MG63 (cell line): ENCODE results near the gene NCOR1. TPM values are rescaled to one million over a fixed set of nuclear protein-coding genes. Genes with fewer than 3 reads are reported as not detected.
A peak's percentile ranks its signal among the peaks of the same experiment; 100 is the strongest.
"Not testable (repeated sequence)": the region's sequence is repeated elsewhere in the genome, so short reads cannot be mapped to it uniquely, and the experiment has no call there.

Experiments
- DNase-seq: peaks from one replicate; pipeline ENCODE4 v3.0.0-alpha.2; 2020
- H3K27me3 ChIP-seq: fragments of 250-450 bp; sonication (Bioruptor Pico); 2 replicates; pipeline ENCODE4 v1.5.1; 2020; ENCODE audit warnings: mild to moderate bottlenecking, moderate library complexity
- H3K36me3 ChIP-seq: fragments of 250-450 bp; sonication (Bioruptor Pico); 2 replicates; pipeline ENCODE4 v1.5.1; 2020; ENCODE audit warnings: mild to moderate bottlenecking, moderate library complexity
- H3K4me3 ChIP-seq: fragments of 250-450 bp; sonication (Bioruptor Pico); 2 replicates; pipeline ENCODE4 v1.5.1; 2020; ENCODE audit warnings: mild to moderate bottlenecking, moderate library complexity
- H3K9me3 ChIP-seq: fragments of 250-450 bp; sonication (Bioruptor Pico); 2 replicates; pipeline ENCODE4 v1.5.1; 2020; ENCODE audit warnings: mild to moderate bottlenecking, moderate library complexity
- total RNA-seq: library from RNA; depleted of rRNA; stranded (reverse); fragments of >200 nt; shearing (Covaris generic); gene quantifications from 2 replicates; pipeline ENCODE4 v1.2.3, GENCODE V29; 2014; ENCODE audit warnings: low replicate concordance

NCOR1 gene
- total RNA-seq, 1 experiment from 2014 or later, result 19.8 TPM

GRCh38 chr17:16222406-16222805, 7.1 kb upstream of the NCOR1 start:
- no peak overlapping the region for H3K4me3 ChIP-seq
- DNase-seq, result no peak

GRCh38 chr17:16217002-16217635, 1.8 kb upstream of the NCOR1 start, which contains the start of gene PIGL:
PIGL (plus strand) TSS chr17:16217210; CDS start chr17:16217227, 17 bp downstream.
- Histone ChIP-seq H3K9me3 (no peaks in the 10 kb centered on the region), H3K27me3 (no peaks in the 10 kb centered on the region)
- DNase-seq, result peak; percentile 83

More at GRCh38 chr17:16222406-16222805, 7.1 kb upstream of the NCOR1 start:
- no peaks in the 10 kb centered on the region for H3K9me3 ChIP-seq
- no peaks in the 10 kb centered on the region for H3K27me3 ChIP-seq
- H3K36me3 ChIP-seq, result peaks cover 2% of the 10 kb centered on the region; the same call in 1 of the 2 replicates

GRCh38 chr17:16216341-16217001, 1.1 kb upstream of the NCOR1 start:
- H3K9me3 ChIP-seq, DNase-seq, H3K36me3 ChIP-seq, H3K27me3 ChIP-seq: not testable (repeated sequence)
- peak overlapping the region; percentile 84 for H3K4me3 ChIP-seq

More at GRCh38 chr17:16217002-16217635, 1.8 kb upstream of the NCOR1 start, which contains the start of gene PIGL:
- H3K4me3 ChIP-seq, result peak within 1 kb of the TSS; percentile 84
- peaks cover 2% of the 10 kb centered on the region; the same call in 1 of the 2 replicates for H3K36me3 ChIP-seq

- peak overlapping the region; percentile 81 for H3K4me3 ChIP-seq
- H3K27me3 ChIP-seq, result no peaks in the 10 kb centered on the region
- DNase-seq, result peak; percentile 34
- no peaks in the 10 kb centered on the region for H3K9me3 ChIP-seq
- peaks cover 2% of the 10 kb centered on the region; the same call in 1 of the 2 replicates for H3K36me3 ChIP-seq
These were observed 607 bp upstream of the NCOR1 start for GRCh38 chr17:16215965-16216316.

GRCh38 chr17:16215002-16215272, 397 bp downstream of the NCOR1 start:
- Histone ChIP-seq H3K4me3 (peak overlapping the region; percentile 81), H3K36me3 (peaks cover 2% of the 10 kb centered on the region; the same call in 1 of the 2 replicates), H3K27me3 (no peaks in the 10 kb centered on the region), H3K9me3 (no peaks in the 10 kb centered on the region)
- DNase-seq, result peak; percentile 41

- Histone ChIP-seq H3K27me3 (no peaks in the 10 kb centered on the region), H3K36me3 (peaks cover 2% of the 10 kb centered on the region; the same call in 1 of the 2 replicates), H3K9me3 (no peaks in the 10 kb centered on the region), H3K4me3 (peak overlapping the region; percentile 81)
- no peak for DNase-seq
These were observed 938 bp downstream of the NCOR1 start for GRCh38 chr17:16214190-16215001.

GRCh38 chr17:16212793-16213192, 2.5 kb downstream of the NCOR1 start:
- no peaks in the 10 kb centered on the region for H3K9me3 ChIP-seq
- no peak overlapping the region for H3K4me3 ChIP-seq
- no peak for DNase-seq
- H3K36me3 ChIP-seq, result no peaks in the 10 kb centered on the region; the same call in 1 of the 2 replicates
- H3K27me3 ChIP-seq, result no peaks in the 10 kb centered on the region

GRCh38 chr17:16211590-16211989, 3.7 kb downstream of the NCOR1 start:
- DNase-seq, result no peak
- no peaks in the 10 kb centered on the region for H3K36me3 ChIP-seq
- H3K4me3 ChIP-seq, result no peak overlapping the region
- H3K9me3 ChIP-seq, result no peaks in the 10 kb centered on the region
- no peaks in the 10 kb centered on the region for H3K27me3 ChIP-seq

- H3K36me3 ChIP-seq, DNase-seq, H3K9me3 ChIP-seq, H3K4me3 ChIP-seq, H3K27me3 ChIP-seq: not testable (repeated sequence)
These were observed 10.6 kb downstream of the NCOR1 start for GRCh38 chr17:16204763-16205162.

GRCh38 chr17:16202554-16203500, 12.5 kb downstream of the NCOR1 start:
- not testable (repeated sequence) for DNase-seq, H3K27me3 ChIP-seq, H3K9me3 ChIP-seq, H3K36me3 ChIP-seq, H3K4me3 ChIP-seq

GRCh38 chr17:16201693-16202131, 13.6 kb downstream of the NCOR1 start:
- H3K4me3 ChIP-seq, DNase-seq, H3K9me3 ChIP-seq, H3K27me3 ChIP-seq, H3K36me3 ChIP-seq: not testable (repeated sequence)

- Histone ChIP-seq H3K27me3 (no peaks in the 10 kb centered on the region), H3K4me3 (no peak overlapping the region), H3K9me3 (no peaks in the 10 kb centered on the region), H3K36me3 (no peaks in the 10 kb centered on the region)
- DNase-seq, result no peak
These were observed 16.2 kb downstream of the NCOR1 start for GRCh38 chr17:16199093-16199492.

- Histone ChIP-seq H3K27me3 (no peaks in the 10 kb centered on the region), H3K9me3 (no peaks in the 10 kb centered on the region), H3K36me3 (no peaks in the 10 kb centered on the region), H3K4me3 (no peak overlapping the region)
- no peak for DNase-seq
These were observed 18.1 kb downstream of the NCOR1 start for GRCh38 chr17:16197276-16197675.

GRCh38 chr17:16194307-16194835, 21.0 kb downstream of the NCOR1 start:
- not testable (repeated sequence) for DNase-seq, H3K36me3 ChIP-seq, H3K27me3 ChIP-seq, H3K4me3 ChIP-seq, H3K9me3 ChIP-seq

GRCh38 chr17:16191604-16192003, 23.7 kb downstream of the NCOR1 start:
- H3K36me3 ChIP-seq, result no peaks in the 10 kb centered on the region
- no peak for DNase-seq
- H3K27me3 ChIP-seq, result no peaks in the 10 kb centered on the region
- H3K9me3 ChIP-seq, result no peaks in the 10 kb centered on the region
- H3K4me3 ChIP-seq, result no peak overlapping the region

GRCh38 chr17:16190703-16191360, 24.5 kb downstream of the NCOR1 start:
- Histone ChIP-seq H3K4me3 (no peak overlapping the region), H3K9me3 (no peaks in the 10 kb centered on the region), H3K27me3 (no peaks in the 10 kb centered on the region), H3K36me3 (no peaks in the 10 kb centered on the region; the same call in 1 of the 2 replicates)
- DNase-seq, result no peak
